Calu3 (cell line): ENCODE results near the gene CATSPER3. TPM values are rescaled to one million over a fixed set of nuclear protein-coding genes. Genes with fewer than 3 reads are reported as not detected.

Experiments
- BruUV-seq: library from RNA; stranded (reverse); fragments of 400-500 nt; replicated peaks from 2 replicates; lab custom pipeline; 2021; lab: Mats Ljungman, UMichigan
- CTCF ChIA-PET: fragments of 300-600 bp; sonication (Branson Sonifier 250); formaldehyde crosslinking; loops from one replicate; lab custom pipeline; 2022; ENCODE audit warnings: antibody characterized with exemption; lab: Charles Lee
- DNase-seq: peaks from one replicate; pipeline ENCODE4 v3.0.0; 2022
- H3K27ac Mint-ChIP-seq: one replicate; pipeline ENCODE4 v1.8.0; 2022; ENCODE audit warnings: mixed read lengths; ENCODE audit not compliant: unreplicated experiment
- H3K27me3 Mint-ChIP-seq: one replicate; pipeline ENCODE4 v1.8.0; 2022; ENCODE audit warnings: mixed read lengths; ENCODE audit not compliant: unreplicated experiment
- H3K36me3 Mint-ChIP-seq: one replicate; pipeline ENCODE4 v1.8.0; 2022; ENCODE audit warnings: mild to moderate bottlenecking, moderate library complexity, mixed read lengths; ENCODE audit not compliant: insufficient read depth, unreplicated experiment
- H3K4me1 Mint-ChIP-seq: one replicate; pipeline ENCODE4 v1.8.0; 2022; ENCODE audit warnings: mild to moderate bottlenecking, low read depth, mixed read lengths; ENCODE audit not compliant: unreplicated experiment
- H3K4me3 Mint-ChIP-seq: one replicate; pipeline ENCODE4 v1.8.0; 2022; ENCODE audit warnings: mild to moderate bottlenecking, low read depth, moderate library complexity, mixed read lengths; ENCODE audit not compliant: unreplicated experiment
- H3K9me3 Mint-ChIP-seq: one replicate; pipeline ENCODE4 v1.8.0; 2022; ENCODE audit warnings: low read depth, mixed read lengths; ENCODE audit not compliant: unreplicated experiment
- CTCF ChIP-seq: fragments of 200-600 bp; IDR thresholded peaks from one replicate; pipeline ENCODE4 v1.8.0; 2022; ENCODE audit warnings: antibody characterized with exemption; ENCODE audit not compliant: unreplicated experiment
- intact Hi-C: fragments of 100-400 bp; cut with micrococcal nuclease; formaldehyde crosslinking; loops from one replicate; pipeline ENCODE4 v1.10.0; 2022; ENCODE audit not compliant: unreplicated experiment
- total RNA-seq: library from RNA; stranded (reverse); gene quantifications from 2 replicates; pipeline ENCODE4 v1.2.3, GENCODE V29; 2022

Gene CATSPER3
- total RNA-seq, 1 experiment from 2014 or later: 1.5 TPM

GRCh38 chr5:135037519-135038204, 70.0 kb downstream of the CATSPER3 start:
- H3K9me3 Mint-ChIP-seq: no peaks in the 10 kb centered on the region
- DNase-seq: no peak
- peaks cover 21% of the 10 kb centered on the region for H3K36me3 Mint-ChIP-seq
- intact Hi-C loops: no loop called here
- CTCF ChIA-PET: interaction anchor here (1.2 kb wide), 1 partner anchor 137 kb away, joined by 3 read pairs; no protein-coding TSS in a partner anchor
- no peak for TF ChIP-seq CTCF
- BruUV-seq: no TSS peak
- no peak overlapping the region for H3K4me3 Mint-ChIP-seq
- no peak overlapping the region for H3K27ac Mint-ChIP-seq
- H3K27me3 Mint-ChIP-seq: peaks cover 82% of the 10 kb centered on the region
- peaks cover 16% of the 10 kb centered on the region for H3K4me1 Mint-ChIP-seq

GRCh38 chr5:135038205-135038812, 70.6 kb downstream of the CATSPER3 start:
- H3K9me3 Mint-ChIP-seq: no peaks in the 10 kb centered on the region
- BruUV-seq: no TSS peak
- peak overlapping the region; percentile 42 for H3K4me3 Mint-ChIP-seq
- H3K4me1 Mint-ChIP-seq: peaks cover 11% of the 10 kb centered on the region
- peaks cover 14% of the 10 kb centered on the region for H3K36me3 Mint-ChIP-seq
- DNase-seq: no peak
- TF ChIP-seq CTCF: no peak
- intact Hi-C loops: no loop called here
- H3K27ac Mint-ChIP-seq: no peak overlapping the region
- CTCF ChIA-PET: no interaction called here
- peaks cover 82% of the 10 kb centered on the region for H3K27me3 Mint-ChIP-seq

GRCh38 chr5:135038813-135039270, 71.1 kb downstream of the CATSPER3 start:
- no TSS peak for BruUV-seq
- intact Hi-C loops: no loop called here
- H3K4me1 Mint-ChIP-seq: peaks cover 8% of the 10 kb centered on the region
- H3K27me3 Mint-ChIP-seq: peaks cover 82% of the 10 kb centered on the region
- no peaks in the 10 kb centered on the region for H3K9me3 Mint-ChIP-seq
- CTCF ChIA-PET: no interaction called here
- peak overlapping the region; percentile 42 for H3K4me3 Mint-ChIP-seq
- no peak for TF ChIP-seq CTCF
- H3K36me3 Mint-ChIP-seq: peaks cover 11% of the 10 kb centered on the region
- H3K27ac Mint-ChIP-seq: no peak overlapping the region
- no peak for DNase-seq

GRCh38 chr5:135039271-135040033, 71.7 kb downstream of the CATSPER3 start:
- no peaks in the 10 kb centered on the region for H3K9me3 Mint-ChIP-seq
- H3K36me3 Mint-ChIP-seq: peaks cover 7% of the 10 kb centered on the region
- H3K27me3 Mint-ChIP-seq: peaks cover 86% of the 10 kb centered on the region
- no peak for TF ChIP-seq CTCF
- DNase-seq: peak; percentile 50
- peaks cover 8% of the 10 kb centered on the region for H3K4me1 Mint-ChIP-seq
- no TSS peak for BruUV-seq
- no peak overlapping the region for H3K27ac Mint-ChIP-seq
- CTCF ChIA-PET: no interaction called here
- H3K4me3 Mint-ChIP-seq: peak overlapping the region; percentile 42
- intact Hi-C loops: no loop called here
